ENCODE results near the gene RGS3. TPM values are rescaled to one million over a fixed set of nuclear protein-coding genes. Genes with fewer than 3 reads are reported as not detected.

Gene RGS3
- total and polyA plus RNA-seq, 2 of the 13 experiments (the other 11 are each of a cell fraction or from before 2014, with no cell fraction given): 17.1 to 28.8 TPM

DNA sequence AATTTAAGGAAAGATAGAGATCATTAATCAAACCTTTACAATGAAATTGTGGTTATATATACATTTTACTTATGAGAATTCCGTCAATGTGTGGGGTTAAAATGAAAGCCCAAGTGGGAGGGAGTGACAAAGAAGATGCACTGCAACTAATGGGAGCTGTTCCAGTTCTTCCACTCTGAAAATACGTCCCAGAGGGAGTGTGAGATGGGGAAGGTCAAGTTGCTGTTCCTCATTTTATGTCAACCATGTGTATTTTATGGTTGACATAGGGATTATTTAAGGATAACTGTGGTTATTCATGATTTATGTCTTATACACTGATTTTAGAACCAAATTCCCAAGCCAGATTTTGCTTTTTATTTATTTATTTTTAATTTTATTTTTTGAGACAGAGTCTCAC lies 14.2 kb upstream of the RGS3 start:
- 45% methylated on average over 2 of the region's 2 CpGs for WGBS (ENCODE audit: low lambda C conversion rate)
- intact Hi-C loops (cut with micrococcal nuclease; ENCODE audit: unreplicated experiment) (loop anchor here (5.0 kb wide), 1 partner anchor 58 kb away; no protein-coding TSS in a partner anchor), in situ Hi-C loops (cut with HindIII; ENCODE audit: extremely low pct_ligation_motif_present, low pct_unique_long_range_greater_than_20kb) (loop anchor here (5.0 kb wide), 2 partner anchors 143 to 208 kb away; no protein-coding TSS in a partner anchor)
- ATAC-seq (no peak), DNase-seq (ENCODE audit: low spot score) (no peak), FAIRE-seq (no peak)
- no peaks in the 10 kb centered on the region for H3K79me2 ChIP-seq (ENCODE audit: insufficient read depth, low read length)
- POLR2A ChIA-PET: no interaction called here
- no peak for TF ChIP-seq NBN (conservative IDR thresholded peaks at IDR 0.05)
- TF ChIP-seq RBFOX2 (IDR thresholded peaks at IDR 0.05; ENCODE audit: low read depth, low read length): no peak
- TF ChIP-seq EZH2 (conservative IDR thresholded peaks at IDR 0.05; ENCODE audit: low read depth, low read length): no peak
- TF ChIP-seq ZNF670 (CRISPR knock-in tag; IDR thresholded peaks at IDR 0.05; ENCODE audit: borderline replicate concordance): no peak
- TF ChIP-seq ZNF432 (CRISPR knock-in tag; IDR thresholded peaks at IDR 0.05; ENCODE audit: borderline replicate concordance): no peak
- no peak for TF ChIP-seq MED1 (CRISPR knock-in tag; IDR thresholded peaks at IDR 0.05)
- no peak for TF ChIP-seq PRDM15 (CRISPR knock-in tag; IDR thresholded peaks at IDR 0.05)
- TF ChIP-seq ZNF18 (CRISPR knock-in tag; IDR thresholded peaks at IDR 0.05; ENCODE audit: insufficient replicate concordance): no peak
- TF ChIP-seq, protein P1, sequence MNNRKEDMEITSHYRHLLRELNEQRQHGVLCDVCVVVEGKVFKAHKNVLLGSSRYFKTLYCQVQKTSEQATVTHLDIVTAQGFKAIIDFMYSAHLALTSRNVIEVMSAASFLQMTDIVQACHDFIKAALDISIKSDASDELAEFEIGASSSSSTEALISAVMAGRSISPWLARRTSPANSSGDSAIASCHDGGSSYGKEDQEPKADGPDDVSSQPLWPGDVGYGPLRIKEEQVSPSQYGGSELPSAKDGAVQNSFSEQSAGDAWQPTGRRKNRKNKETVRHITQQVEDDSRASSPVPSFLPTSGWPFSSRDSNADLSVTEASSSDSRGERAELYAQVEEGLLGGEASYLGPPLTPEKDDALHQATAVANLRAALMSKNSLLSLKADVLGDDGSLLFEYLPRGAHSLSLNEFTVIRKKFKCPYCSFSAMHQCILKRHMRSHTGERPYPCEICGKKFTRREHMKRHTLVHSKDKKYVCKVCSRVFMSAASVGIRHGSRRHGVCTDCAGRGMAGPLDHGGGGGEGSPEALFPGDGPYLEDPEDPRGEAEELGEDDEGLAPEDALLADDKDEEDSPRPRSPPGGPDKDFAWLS (CRISPR knock-in tag; IDR thresholded peaks at IDR 0.05; ENCODE audit: borderline replicate concordance): no peak
- no peak for TF ChIP-seq ZBTB20 (CRISPR knock-in tag; IDR thresholded peaks at IDR 0.05; ENCODE audit: borderline replicate concordance, low read depth)
- TF ChIP-seq PTBP1 (IDR thresholded peaks at IDR 0.05; ENCODE audit: low read depth, low read length, poor library complexity, severe bottlenecking): no peak
- TF ChIP-seq SOX5 (CRISPR knock-in tag; IDR thresholded peaks at IDR 0.05; ENCODE audit: borderline replicate concordance): no peak
- H3K4me3 ChIP-seq (replicated peaks in 1 of 3; ENCODE audit: insufficient read depth in 1 of 3, low read depth in 2 of 3, low read length in 3 of 3): no peak overlapping the region
- CTCF ChIA-PET (ENCODE audit: low intra/inter-chr PET ratio, low total read pairs): no interaction called here
- no peaks in the 10 kb centered on the region for H3K36me3 ChIP-seq (replicated peaks in 1 of 2; ENCODE audit: control insufficient read depth in 1 of 2, insufficient read depth in 2 of 2, low read length in 2 of 2)
- H3K27me3 ChIP-seq (ENCODE audit: control insufficient read depth in 1 of 2, insufficient read depth in 2 of 2, low read length in 2 of 2): no peaks in the 10 kb centered on the region
- no TSS peak for BruUV-seq (replicated peaks)
- no peaks in the 10 kb centered on the region for H3K9me3 ChIP-seq (ENCODE audit: low read length)
- H3K27ac ChIP-seq (ENCODE audit: extremely low read length, insufficient read depth, low read length): no peak overlapping the region
- H3K4me2 ChIP-seq (ENCODE audit: low read depth, low read length): no peak overlapping the region
- H3K9ac ChIP-seq (ENCODE audit: insufficient read depth, low read depth, low read length): no peak overlapping the region
- H3K4me1 ChIP-seq (ENCODE audit: insufficient read depth, low read length): peaks cover 29% of the 10 kb centered on the region
- no peaks in the 10 kb centered on the region for H4K20me1 ChIP-seq (ENCODE audit: insufficient read depth, low read length)
- H2AFZ ChIP-seq (ENCODE audit: low read length): no peak overlapping the region
